HEK293 (cell line): Measurements from ENCODE around the gene DLD.
"Not testable (repeated sequence)": the region's sequence is repeated elsewhere in the genome, so short reads cannot be mapped to it uniquely, and the experiment has no call there.

ENCODE experiments used
- CTCF ChIA-PET: fragments of 350-600 bp; formaldehyde crosslinking; extraction: SDS; loops from one replicate; lab custom pipeline; 2021; ENCODE audit warnings: antibody characterized with exemption; lab: Yijun Ruan, JAX
- POLR2A ChIA-PET: fragments of 300-600 bp; formaldehyde crosslinking; extraction: SDS; loops from one replicate; lab custom pipeline; 2020; ENCODE audit warnings: antibody characterized with exemption, inconsistent platforms; lab: Yijun Ruan, JAX
- H3K27ac ChIP-seq: fragments of 200-500 bp; sonication (Bioruptor generic); 2 replicates; pipeline ENCODE4 v1.5.1; 2014; ENCODE audit warnings: low read depth, low read length, control low read depth, inconsistent platforms; ENCODE audit errors: extremely low read depth
- H3K36me3 ChIP-seq, 2 experiments: fragments of 200-500 bp in 1 of 2; sonication (Bioruptor generic) in 1 of 2; 1 replicate in 1 of 2; 2 replicates in 1 of 2; pipeline ENCODE4 v1.5.1; 2014 to 2017; ENCODE audit warnings: inconsistent platforms in 2 of 2, low read length in 2 of 2; ENCODE audit not compliant: control insufficient read depth in 2 of 2, insufficient read depth in 1 of 2
- H3K4me1 ChIP-seq: fragments of 200-500 bp; sonication (Bioruptor generic); 2 replicates; pipeline ENCODE4 v1.5.1; 2014; ENCODE audit warnings: mild to moderate bottlenecking, low read length, inconsistent platforms; ENCODE audit not compliant: control insufficient read depth, insufficient read depth
- H3K4me3 ChIP-seq: 2 replicates; pipeline ENCODE4 v1.5.1; 2011; ENCODE audit warnings: low read depth, mild to moderate bottlenecking, control low read depth, low read length, moderate library complexity
- H3K9me3 ChIP-seq: fragments of 200-500 bp; sonication (Bioruptor generic); 2 replicates; pipeline ENCODE4 v1.5.1; 2014; ENCODE audit warnings: low read depth, low read length, inconsistent platforms; ENCODE audit not compliant: control insufficient read depth, insufficient read depth
- GLI2 ChIP-seq: fragments of 450-650 bp; formaldehyde crosslinking; IDR thresholded peaks from 2 replicates; pipeline ENCODE4; 2017; ENCODE audit warnings: missing biosample characterization, missing genetic modification characterization, low read depth, borderline replicate concordance
- GLIS1 ChIP-seq: fragments of 450-650 bp; formaldehyde crosslinking; IDR thresholded peaks from 2 replicates; pipeline ENCODE4 v1.5.1; 2016; ENCODE audit warnings: missing biosample characterization, missing genetic modification characterization
- OSR2 ChIP-seq: fragments of 450-650 bp; formaldehyde crosslinking; IDR thresholded peaks from 2 replicates; pipeline ENCODE4 v1.5.1; 2016; ENCODE audit warnings: missing biosample characterization, missing genetic modification characterization
- REPIN1 ChIP-seq: fragments of 450-650 bp; formaldehyde crosslinking; IDR thresholded peaks from 2 replicates; pipeline ENCODE4 v1.5.1; 2017; ENCODE audit warnings: missing biosample characterization, missing genetic modification characterization, low read depth
- WT1 ChIP-seq: fragments of 450-650 bp; formaldehyde crosslinking; IDR thresholded peaks from 2 replicates; pipeline ENCODE4 v1.5.1; 2016; ENCODE audit warnings: missing biosample characterization, missing genetic modification characterization
- ZBTB17 ChIP-seq: fragments of 450-650 bp; formaldehyde crosslinking; IDR thresholded peaks from 2 replicates; pipeline ENCODE4 v1.5.1; 2016; ENCODE audit warnings: missing biosample characterization, missing genetic modification characterization
- ZBTB20 ChIP-seq: fragments of 450-650 bp; formaldehyde crosslinking; IDR thresholded peaks from 2 replicates; pipeline ENCODE4 v1.5.1; 2016; ENCODE audit warnings: missing biosample characterization, missing genetic modification characterization
- ZNF169 ChIP-seq: fragments of 450-650 bp; formaldehyde crosslinking; IDR thresholded peaks from 2 replicates; pipeline ENCODE4 v1.5.1; 2016; ENCODE audit warnings: missing biosample characterization, missing genetic modification characterization
- ZNF184 ChIP-seq: fragments of 450-650 bp; IDR thresholded peaks from 2 replicates; pipeline ENCODE4 v1.5.1; 2018; ENCODE audit warnings: missing biosample characterization, mild to moderate bottlenecking, missing genetic modification characterization
- ZNF311 ChIP-seq: fragments of 450-650 bp; formaldehyde crosslinking; IDR thresholded peaks from 2 replicates; pipeline ENCODE4 v1.5.1; 2017; ENCODE audit warnings: missing biosample characterization, missing genetic modification characterization, borderline replicate concordance
- ZNF488 ChIP-seq: fragments of 450-650 bp; formaldehyde crosslinking; IDR thresholded peaks from 2 replicates; pipeline ENCODE4 v1.5.1; 2016; ENCODE audit warnings: missing biosample characterization, missing genetic modification characterization
- ZNF510 ChIP-seq: fragments of 450-650 bp; formaldehyde crosslinking; IDR thresholded peaks from 2 replicates; pipeline ENCODE4 v1.5.1; 2018; ENCODE audit warnings: mild to moderate bottlenecking, missing genetic modification characterization, missing biosample characterization; ENCODE audit not compliant: insufficient replicate concordance
- ZNF555 ChIP-seq: fragments of 450-650 bp; formaldehyde crosslinking; conservative IDR thresholded peaks from 2 replicates; pipeline ENCODE4 v1.5.1; 2017; ENCODE audit warnings: missing biosample characterization, mild to moderate bottlenecking, missing genetic modification characterization, inconsistent platforms
- ZNF585B ChIP-seq: fragments of 450-650 bp; formaldehyde crosslinking; IDR thresholded peaks from 2 replicates; pipeline ENCODE4 v1.5.1; 2016; ENCODE audit warnings: missing biosample characterization, missing genetic modification characterization
- ZNF621 ChIP-seq: fragments of 450-650 bp; formaldehyde crosslinking; IDR thresholded peaks from 2 replicates; pipeline ENCODE4 v1.5.1; 2017; ENCODE audit warnings: missing biosample characterization, missing genetic modification characterization
- ZNF624 ChIP-seq: fragments of 450-650 bp; formaldehyde crosslinking; IDR thresholded peaks from 2 replicates; pipeline ENCODE4 v1.5.1; 2017; ENCODE audit warnings: missing biosample characterization, missing genetic modification characterization
- ZNF629 ChIP-seq: fragments of 450-650 bp; formaldehyde crosslinking; IDR thresholded peaks from 2 replicates; pipeline ENCODE4 v1.5.1; 2017; ENCODE audit warnings: missing biosample characterization, missing genetic modification characterization
- ZNF660 ChIP-seq: fragments of 450-650 bp; IDR thresholded peaks from 2 replicates; pipeline ENCODE4 v1.5.1; 2018; ENCODE audit warnings: missing biosample characterization, mild to moderate bottlenecking, missing genetic modification characterization
- ZNF664 ChIP-seq: fragments of 450-650 bp; formaldehyde crosslinking; IDR thresholded peaks from 2 replicates; pipeline ENCODE4 v1.5.1; 2016; ENCODE audit warnings: missing biosample characterization, missing genetic modification characterization
- ZNF677 ChIP-seq: fragments of 450-650 bp; IDR thresholded peaks from 2 replicates; pipeline ENCODE4 v1.5.0; 2018; ENCODE audit warnings: missing biosample characterization, mild to moderate bottlenecking, missing genetic modification characterization, moderate library complexity
- ZNF692 ChIP-seq: fragments of 450-650 bp; formaldehyde crosslinking; IDR thresholded peaks from 2 replicates; pipeline ENCODE4 v1.5.1; 2016; ENCODE audit warnings: missing biosample characterization, missing genetic modification characterization

Gene DLD

GRCh38 chr7:107884066-107884818, 6.7 kb upstream of the DLD start:
- no peak overlapping the region for H3K4me3 ChIP-seq
- ChIA-PET POLR2A (no interaction called here), CTCF (no interaction called here)
- no peaks in the 10 kb centered on the region for H3K4me1 ChIP-seq
- H3K9me3 ChIP-seq, result no peaks in the 10 kb centered on the region
- H3K27ac ChIP-seq, result no peak overlapping the region
- H3K36me3 ChIP-seq, result no peaks in the 10 kb centered on the region
- TF ChIP-seq ZNF624 (no peak), ZNF555 (tag by site-specific recombination) (no peak), ZNF585B (no peak), WT1 (tag by site-specific recombination) (no peak), ZNF621 (no peak), ZNF677 (tag by site-specific recombination) (no peak), ZNF510 (no peak), ZNF629 (tag by site-specific recombination) (no peak), ZNF660 (no peak), ZNF488 (tag by site-specific recombination) (no peak), ZNF692 (no peak)
- TF ChIP-seq, all 188 proteins: peak for 0

GRCh38 chr7:107887827-107888226, 3.2 kb upstream of the DLD start:
- POLR2A ChIA-PET, H3K9me3 ChIP-seq, H3K4me3 ChIP-seq, H3K36me3 ChIP-seq, H3K27ac ChIP-seq, H3K4me1 ChIP-seq: not testable (repeated sequence)
- CTCF ChIA-PET, result interaction anchor here (1.3 to 1.5 kb wide), 2 partner anchors 8 to 258 kb away, joined by 3 read pairs; no protein-coding TSS in a partner anchor

DNA sequence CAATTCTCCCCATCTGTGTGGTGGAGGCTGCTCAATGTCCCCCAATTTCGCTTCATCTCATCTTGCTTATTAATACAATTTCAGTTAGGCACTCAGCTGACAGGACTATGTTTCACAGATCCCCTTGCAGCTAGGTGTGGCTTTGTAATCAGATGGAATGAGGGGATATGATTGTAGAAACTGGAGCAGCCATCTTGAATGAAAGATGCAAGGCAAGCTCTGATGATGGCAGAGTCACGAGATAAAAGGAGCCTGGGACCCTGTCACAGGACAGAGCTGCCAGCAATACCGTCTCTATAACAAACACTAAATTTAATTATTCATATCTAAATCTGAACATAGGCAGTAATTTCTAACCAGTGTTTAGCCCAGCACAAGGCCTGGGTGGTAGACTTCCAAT, 991 bp upstream of the DLD start:
- CTCF ChIA-PET, result interaction anchor here (1.0 to 3.5 kb wide), 5 partner anchors 10 to 256 kb away, joined by 4 to 28 read pairs (median 5); no protein-coding TSS in a partner anchor
- H3K36me3 ChIP-seq, result peaks cover 0 to 22% of the 10 kb centered on the region in 2 experiments; a peak in 2 of 3 replicates
- TF ChIP-seq ZBTB17, result peak; percentile 83
- TF ChIP-seq ZNF169, result no peak
- TF ChIP-seq, all 188 proteins: peak for 1
- POLR2A ChIA-PET, result interaction anchor here (1.0 kb wide), 1 partner anchor 147 kb away, joined by 4 read pairs; no protein-coding TSS in a partner anchor
- Histone ChIP-seq H3K4me1 (peaks cover 2% of the 10 kb centered on the region; the same call in 1 of the 2 replicates), H3K9me3 (no peaks in the 10 kb centered on the region), H3K27ac (no peak overlapping the region), H3K4me3 (no peak overlapping the region)

- CTCF ChIA-PET, result interaction anchor here (0.7 to 3.5 kb wide), 5 partner anchors 10 to 255 kb away, joined by 4 to 28 read pairs (median 5); no protein-coding TSS in a partner anchor
- POLR2A ChIA-PET, result interaction anchor here (1.0 kb wide), 1 partner anchor 147 kb away, joined by 4 read pairs; no protein-coding TSS in a partner anchor
- no peak for TF ChIP-seq ZNF311
- TF ChIP-seq ZNF184 (tag by site-specific recombination), result 0 out of 2 replicates have a peak, but pooled peaks have one; percentile 17
- TF ChIP-seq REPIN1 (tag by site-specific recombination), result peak; percentile 56; the same call in 1 of the 2 replicates
- TF ChIP-seq GLIS1, result no peak
- TF ChIP-seq GLI2 (tag by site-specific recombination), result 0 out of 2 replicates have a peak, but pooled peaks have one; percentile 23
- TF ChIP-seq ZBTB20 (tag by site-specific recombination), result no peak; the same call in 1 of the 2 replicates
- no peak for TF ChIP-seq OSR2 (tag by site-specific recombination)
- TF ChIP-seq ZNF664 (tag by site-specific recombination), result peak; percentile 74
- peak; percentile 34; the same call in 1 of the 2 replicates for TF ChIP-seq ZNF660
- H3K4me3 ChIP-seq, result peak overlapping the region; percentile 69
- H3K36me3 ChIP-seq, result peaks cover 0 to 27% of the 10 kb centered on the region in 2 experiments
- no peaks in the 10 kb centered on the region for H3K9me3 ChIP-seq
- peaks cover 2% of the 10 kb centered on the region; the same call in 1 of the 2 replicates for H3K4me1 ChIP-seq
- no peak overlapping the region; the same call in 1 of the 2 replicates for H3K27ac ChIP-seq
Observed at GRCh38 chr7:107890493-107890961, 456 bp upstream of the DLD start.
